KG1 (cell line): ENCODE results near the gene CACYBP.

Experiments used
- DNase-seq: peaks from one replicate; lab custom pipeline; 2025; lab: John Stamatoyannopoulos, UW

The CACYBP gene

GRCh38 chr1:174974711-174975119 lies 25.0 kb upstream of the CACYBP start:
- no peak for DNase-seq

GRCh38 chr1:174975764-174976163 lies 24.0 kb upstream of the CACYBP start:
- no peak for DNase-seq

GRCh38 chr1:174976436-174977108 lies 23.2 kb upstream of the CACYBP start:
- DNase-seq = no peak

GRCh38 chr1:174982971-174983689 lies 16.6 kb upstream of the CACYBP start:
- DNase-seq = peak; percentile 54

- DNase-seq = no peak
These were observed 14.8 kb upstream of the CACYBP start for GRCh38 chr1:174984952-174985351.

GRCh38 chr1:174988539-174988938 lies 11.2 kb upstream of the CACYBP start:
- no peak for DNase-seq

GRCh38 chr1:174988986-174989385 lies 10.8 kb upstream of the CACYBP start:
- DNase-seq = no peak

- DNase-seq = no peak
These were observed 10.1 kb upstream of the CACYBP start for GRCh38 chr1:174989536-174990220.

GRCh38 chr1:174990382-174990999 lies 9.3 kb upstream of the CACYBP start:
- peak; percentile 74 for DNase-seq

GRCh38 chr1:174991473-174991872 lies 8.3 kb upstream of the CACYBP start:
- no peak for DNase-seq

- no peak for DNase-seq
These were observed 4.6 kb upstream of the CACYBP start for GRCh38 chr1:174995121-174995520.

GRCh38 chr1:174995916-174996315 lies 3.8 kb upstream of the CACYBP start:
- DNase-seq = no peak

GRCh38 chr1:174996476-174996875 lies 3.3 kb upstream of the CACYBP start:
- DNase-seq = no peak

- DNase-seq = no peak
These were observed 2.7 kb upstream of the CACYBP start for GRCh38 chr1:174997041-174997440.

GRCh38 chr1:174998569-174999215 lies 1.1 kb upstream of the CACYBP start:
- DNase-seq = peak; percentile 63

- DNase-seq = peak; percentile 97
These were observed 371 bp upstream of the CACYBP start for GRCh38 chr1:174999216-174999935.

GRCh38 chr1:175000697-175001187 lies 995 bp downstream of the CACYBP start:
- no peak for DNase-seq

GRCh38 chr1:175002910-175003517 lies 3.3 kb downstream of the CACYBP start:
- no peak for DNase-seq

GRCh38 chr1:175003521-175003920 lies 3.8 kb downstream of the CACYBP start:
- DNase-seq = no peak

- no peak for DNase-seq
These were observed 5.5 kb downstream of the CACYBP start for GRCh38 chr1:175005085-175005783.
